H1 (cell line): Measurements from ENCODE around the gene KLHL29. TPM values are rescaled to one million over a fixed set of nuclear protein-coding genes. Genes with fewer than 3 reads are reported as not detected.

ENCODE experiments used
- GTF2F1 ChIP-seq: IDR thresholded peaks from 2 replicates; pipeline ENCODE4 v1.6.1; 2012; ENCODE audit warnings: low read depth, low read length, improper control_type of control experiment, borderline replicate concordance
- polyA plus RNA-seq, 7 experiments: library from polyadenylated mRNA; depleted of rRNA in 3 of 7; stranded (reverse) in 5 of 7; unstranded in 2 of 7; fragments of >200 nt in 5 of 7; fragments of 200-250 nt in 2 of 7; gene quantifications; 1 replicate in 5 of 7; 2 replicates in 1 of 7; 4 replicates in 1 of 7; pipeline versions ENCODE4 v1.2.1 to v1.2.3, GENCODE V29; 2011 to 2013; ENCODE audit warnings: missing spikeins in 2 of 7, mixed read lengths in 2 of 7
- total RNA-seq: library from RNA; stranded (reverse); fragmentation: NEBNext Ultra II Directional; extraction: Animal tissue kit (Norgen Biotek cat#: 25700); gene quantifications from 2 replicates; pipeline ENCODE4 v1.2.1, GENCODE V29; 2021

KLHL29 gene
- total and polyA plus RNA-seq, 2 of the 8 experiments (the other 6 are each of a cell fraction or from before 2014, with no cell fraction given) = 1.1 to 4.7 TPM

- TF ChIP-seq GTF2F1 = no peak
Observed at GRCh38 chr2:23384551-23385343, at the start of gene KLHL29 (continued).
